ENCODE results near the gene HERPUD2. TPM values are rescaled to one million over a fixed set of nuclear protein-coding genes. Genes with fewer than 3 reads are reported as not detected.

Gene HERPUD2
- 35.5 TPM for total RNA-seq

DNA sequence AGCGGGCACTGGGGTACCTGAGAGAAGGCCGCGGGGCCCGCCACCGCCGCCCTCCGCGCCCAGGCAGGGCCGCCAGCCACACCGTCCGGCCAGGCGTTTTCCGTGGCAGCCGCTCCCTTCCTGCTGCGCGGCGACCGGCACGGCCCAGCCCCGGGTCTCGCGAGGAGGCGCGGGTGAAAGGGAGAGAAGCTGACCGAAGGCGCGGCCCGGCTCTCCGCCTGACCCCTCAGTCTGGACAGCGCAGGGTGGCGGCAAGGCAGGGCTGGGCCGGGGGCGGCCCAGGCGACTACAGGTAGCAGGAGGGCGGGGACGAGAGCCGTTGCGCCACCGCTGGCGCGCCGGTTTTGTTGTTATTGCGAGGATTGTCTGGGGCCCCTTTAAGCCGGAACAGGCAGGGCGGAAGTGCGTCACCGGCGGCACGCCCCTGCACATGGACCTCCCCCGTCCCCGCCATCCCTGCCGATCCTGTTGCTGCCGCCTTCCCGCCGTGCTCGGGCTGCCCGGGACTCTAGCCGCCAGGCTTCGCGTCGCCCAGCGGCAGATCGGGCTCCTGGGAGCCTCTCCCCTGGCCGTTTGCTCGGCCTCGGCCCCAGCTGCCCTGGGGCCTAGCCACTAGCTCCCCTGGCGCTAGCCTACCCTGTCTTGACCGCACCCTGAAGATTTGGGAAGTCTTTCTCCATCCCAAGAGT is at the start of gene HERPUD2:
Gene HERPUD2 (minus strand): TSS at position 352 of the 689 bp plus-strand sequence. CDS start 805 bp downstream, outside the sequence.

Other genes starting within 250 kb of the HERPUD2 start
- 395 TPM for gene SEPTIN7, start 105.9 kb upstream of the HERPUD2 start, total RNA-seq

All from camera-type eye (tissue), 1 donor.